ENCODE results near the gene FOXO6. TPM values are rescaled to one million over a fixed set of nuclear protein-coding genes. Genes with fewer than 3 reads are reported as not detected.

FOXO6 gene
- total RNA-seq, 1 experiment from 2014 or later = 9.0 TPM

- H4K20me1 ChIP-seq (ENCODE audit: insufficient read depth) = no peaks in the 10 kb centered on the region
- intact Hi-C loops (cut with micrococcal nuclease; ENCODE audit: unreplicated experiment) = loop anchor here (10.0 kb wide), 1 partner anchor 158 kb away; no protein-coding TSS in a partner anchor
- BruUV-seq (replicated peaks) = no TSS peak
- POLR2A ChIA-PET (ENCODE audit: unreplicated experiment) = interaction anchor here (0.7 kb wide), 1 partner anchor 131 kb away, joined by 3 read pairs; no protein-coding TSS in a partner anchor
- CTCF ChIA-PET = no interaction called here
- H3K27me3 ChIP-seq (ENCODE audit: insufficient read depth, low read depth) = no peaks in the 10 kb centered on the region
- TF ChIP-seq CTCF (conservative IDR thresholded peaks at IDR 0.05) (no peak), EZH2 (IDR thresholded peaks at IDR 0.05; ENCODE audit: low read depth) (no peak)
- no peaks in the 10 kb centered on the region for H3K9me2 ChIP-seq (ENCODE audit: insufficient read depth)
- no peak overlapping the region for H3K4me2 ChIP-seq
- H2AFZ ChIP-seq = no peak overlapping the region
- DNase-seq = no peak
- no peaks in the 10 kb centered on the region for H3K36me3 ChIP-seq (ENCODE audit: low read depth)
- H3K4me1 ChIP-seq (replicated peaks; ENCODE audit: insufficient read depth) = peaks cover 70% of the 10 kb centered on the region
- H3K9me3 ChIP-seq (ENCODE audit: insufficient read depth, low read depth) = no peaks in the 10 kb centered on the region
- no peaks in the 10 kb centered on the region for H3K79me2 ChIP-seq (ENCODE audit: low read depth)
- H3K4me3 ChIP-seq = no peak overlapping the region
- H3F3A ChIP-seq (ENCODE audit: insufficient read depth, low read depth) = peaks cover 45% of the 10 kb centered on the region
- H3K27ac ChIP-seq = no peak overlapping the region
Measured at GRCh38 chr1:41356752-41357151, 4.5 kb upstream of the FOXO6 start.

GRCh38 chr1:41357451-41358101 is 3.7 kb upstream of the FOXO6 start:
- intact Hi-C loops (cut with micrococcal nuclease; ENCODE audit: unreplicated experiment) = loop anchor here (10.0 kb wide), 1 partner anchor 157 kb away; no protein-coding TSS in a partner anchor
- Histone ChIP-seq H3K27ac (no peak overlapping the region), H3K9me2 (ENCODE audit: insufficient read depth) (no peaks in the 10 kb centered on the region), H3K4me2 (peak overlapping the region; percentile 48), H3K4me1 (replicated peaks; ENCODE audit: insufficient read depth) (peaks cover 68% of the 10 kb centered on the region), H3K36me3 (ENCODE audit: low read depth) (no peaks in the 10 kb centered on the region), H3K4me3 (no peak overlapping the region), H3K27me3 (ENCODE audit: insufficient read depth, low read depth) (peaks cover 5% of the 10 kb centered on the region; the same call in 1 of the 2 replicates), H3F3A (ENCODE audit: insufficient read depth, low read depth) (peaks cover 39% of the 10 kb centered on the region), H4K20me1 (ENCODE audit: insufficient read depth) (no peaks in the 10 kb centered on the region), H3K9me3 (ENCODE audit: insufficient read depth, low read depth) (no peaks in the 10 kb centered on the region), H3K79me2 (ENCODE audit: low read depth) (no peaks in the 10 kb centered on the region), H2AFZ (no peak overlapping the region)
- TF ChIP-seq EZH2 (IDR thresholded peaks at IDR 0.05; ENCODE audit: low read depth) = no peak
- TF ChIP-seq CTCF (conservative IDR thresholded peaks at IDR 0.05) = no peak
- ChIA-PET POLR2A (ENCODE audit: unreplicated experiment) (interaction anchor here (0.7 kb wide), 1 partner anchor 30 kb away, joined by 3 read pairs; no protein-coding TSS in a partner anchor), CTCF (interaction anchor here (0.6 to 1.1 kb wide), 2 partner anchors 35 kb away, joined by 3 to 4 read pairs; no protein-coding TSS in a partner anchor)
- peak in 1 of 2 experiments; percentile 72 for DNase-seq
- BruUV-seq (replicated peaks) = no TSS peak

- no TSS peak for BruUV-seq (replicated peaks)
- peak overlapping the region; percentile 48 for H3K4me2 ChIP-seq
- H3K36me3 ChIP-seq (ENCODE audit: low read depth) = no peaks in the 10 kb centered on the region
Measured at GRCh38 chr1:41358131-41359021, 2.9 kb upstream of the FOXO6 start.

More at GRCh38 chr1:41358131-41359021, 2.9 kb upstream of the FOXO6 start:
- Histone ChIP-seq H3K4me3 (no peak overlapping the region), H3F3A (ENCODE audit: insufficient read depth, low read depth) (peaks cover 35% of the 10 kb centered on the region), H4K20me1 (ENCODE audit: insufficient read depth) (no peaks in the 10 kb centered on the region), H3K79me2 (ENCODE audit: low read depth) (no peaks in the 10 kb centered on the region), H3K27ac (no peak overlapping the region), H3K9me3 (ENCODE audit: insufficient read depth, low read depth) (no peaks in the 10 kb centered on the region), H3K9me2 (ENCODE audit: insufficient read depth) (no peaks in the 10 kb centered on the region), H3K27me3 (ENCODE audit: insufficient read depth, low read depth) (peaks cover 7% of the 10 kb centered on the region; the same call in 1 of the 2 replicates), H3K4me1 (replicated peaks; ENCODE audit: insufficient read depth) (peaks cover 62% of the 10 kb centered on the region), H2AFZ (no peak overlapping the region)
- no peak for TF ChIP-seq EZH2 (IDR thresholded peaks at IDR 0.05; ENCODE audit: low read depth)
- TF ChIP-seq CTCF (conservative IDR thresholded peaks at IDR 0.05) = no peak
- ChIA-PET CTCF (interaction anchor here (0.6 to 1.1 kb wide), 2 partner anchors 34 to 36 kb away, joined by 3 to 4 read pairs; no protein-coding TSS in a partner anchor), POLR2A (ENCODE audit: unreplicated experiment) (interaction anchor here (0.6 to 0.7 kb wide), 3 partner anchors 29 to 807 kb away, joined by 3 to 5 read pairs (median 5); no protein-coding TSS in a partner anchor)
- intact Hi-C loops (cut with micrococcal nuclease; ENCODE audit: unreplicated experiment) = loop anchor here (10.0 kb wide), 1 partner anchor 156 kb away; no protein-coding TSS in a partner anchor
- DNase-seq = peak in 1 of 2 experiments; percentile 35

Measured in PC-9 (cell line).